GM21367 (cell line): Measurements from ENCODE around the gene LBR.
"Not testable (repeated sequence)": the region's sequence is repeated elsewhere in the genome, so short reads cannot be mapped to it uniquely, and the experiment has no call there.

ENCODE experiments used
- ATAC-seq: cut with Tn5 transposase; IDR thresholded peaks from one replicate; pipeline ENCODE4 v1.9.1; 2021; ENCODE audit not compliant: unreplicated experiment

The LBR gene

DNA sequence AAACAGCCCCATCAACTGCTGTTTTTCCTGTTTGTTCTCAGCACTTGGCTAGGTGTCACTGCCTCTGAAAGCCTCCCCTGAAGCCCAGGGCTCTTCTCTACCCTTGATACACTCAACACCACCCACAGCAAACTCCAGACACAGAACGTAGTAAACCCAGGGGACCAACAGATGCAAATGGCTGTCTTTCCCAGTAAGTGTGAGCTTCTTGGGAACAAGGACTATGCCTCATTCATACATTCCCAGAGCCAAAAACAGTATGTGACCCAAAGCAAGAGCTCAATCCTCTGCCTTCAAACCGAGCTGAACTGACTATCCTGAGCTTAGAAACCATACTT lies 4.4 kb downstream of the LBR start:
- ATAC-seq = no peak

DNA sequence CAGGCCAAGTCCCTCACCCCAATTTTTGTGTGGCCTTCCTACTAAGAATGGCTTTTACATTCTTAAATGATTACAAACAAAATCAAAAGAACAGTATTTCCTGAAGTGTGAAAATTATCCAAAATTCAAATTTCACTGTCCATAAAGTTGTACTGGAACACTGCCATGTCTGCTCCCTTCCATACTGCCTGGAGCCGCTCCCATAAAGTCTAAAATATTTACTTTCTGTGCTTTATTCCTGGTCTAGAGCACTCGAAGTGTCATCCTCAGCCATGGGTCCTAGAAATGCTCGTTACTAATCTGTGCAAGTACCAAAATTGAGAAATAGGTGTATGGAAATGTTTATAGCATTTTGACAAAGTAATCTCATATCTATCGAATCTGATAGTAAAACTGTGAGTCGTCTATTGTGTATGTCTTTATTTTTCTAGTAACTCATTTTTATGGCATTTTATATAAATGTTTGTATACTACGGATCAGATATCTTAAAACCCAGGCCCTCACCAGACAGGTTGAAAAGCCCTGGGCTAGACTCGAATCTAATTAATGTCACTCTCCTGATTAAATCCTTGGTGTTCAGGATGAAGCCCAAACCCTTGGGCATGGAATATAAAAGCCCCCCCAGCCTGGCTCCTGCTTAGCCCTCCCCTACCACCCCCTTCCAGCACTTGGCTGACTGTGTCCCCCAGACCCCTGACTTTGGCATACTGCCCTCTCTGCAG lies 4.9 kb downstream of the LBR start:
- ATAC-seq = no peak

- ATAC-seq = no peak
These were observed 5.7 kb downstream of the LBR start for GRCh38 chr1:225422031-225422605.

DNA sequence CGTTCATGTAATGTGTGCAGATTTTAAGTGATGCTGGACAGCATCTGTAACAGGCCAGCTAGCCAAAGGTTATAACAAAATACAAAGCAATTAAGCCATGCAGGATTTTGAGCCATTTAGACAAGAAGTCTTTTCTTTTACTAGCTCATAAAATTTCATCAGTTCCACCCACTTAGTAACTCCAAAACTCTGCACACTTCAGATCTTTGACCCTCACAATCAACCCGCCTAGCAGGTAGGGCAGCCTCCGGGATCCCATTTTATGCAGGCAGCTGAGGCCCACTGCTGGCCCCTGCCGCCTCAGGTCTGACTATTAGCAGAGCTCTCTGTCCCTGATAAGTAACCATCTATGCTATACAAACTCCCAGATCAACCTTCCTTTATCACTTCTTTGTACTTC lies 9.2 kb downstream of the LBR start:
- ATAC-seq = no peak

DNA sequence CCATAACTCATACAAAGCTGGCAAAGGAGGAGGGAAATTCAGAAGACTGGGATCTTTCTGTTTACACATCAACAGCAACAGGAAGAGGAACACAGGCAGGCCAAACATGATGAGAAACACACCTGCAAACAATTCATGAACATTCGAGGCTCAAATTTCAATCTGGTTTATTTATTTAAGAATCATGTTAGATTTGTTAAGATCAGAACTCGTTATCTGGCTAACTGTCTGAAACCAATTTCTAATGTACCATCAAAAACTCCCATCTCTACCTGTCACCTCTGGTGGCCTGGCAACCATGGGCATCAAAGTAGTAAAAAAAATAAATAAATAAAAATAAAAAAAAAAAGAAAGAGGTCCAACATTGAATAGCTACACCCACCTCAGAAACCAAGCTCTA lies 9.8 kb downstream of the LBR start:
- ATAC-seq = no peak

- ATAC-seq = no peak
These were observed 11.7 kb downstream of the LBR start for GRCh38 chr1:225415967-225416745.

DNA sequence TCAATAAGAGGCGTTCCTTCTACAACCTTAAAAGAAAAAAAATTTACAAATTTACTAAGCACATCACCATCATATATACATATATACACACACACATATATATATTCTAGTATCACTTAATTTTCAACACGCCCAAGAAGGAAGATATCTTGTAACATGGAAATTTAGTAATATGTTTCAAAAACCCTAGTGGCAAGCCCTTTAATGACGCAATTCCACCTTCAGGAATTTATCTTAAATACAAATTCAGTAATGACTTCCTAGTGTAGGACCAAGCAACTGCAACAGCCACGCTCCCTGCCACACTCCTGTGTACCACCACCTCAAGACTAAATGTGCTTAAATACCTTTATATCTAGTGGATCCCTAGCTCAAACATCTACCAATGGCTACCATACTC lies 12.5 kb downstream of the LBR start:
- no peak for ATAC-seq

DNA sequence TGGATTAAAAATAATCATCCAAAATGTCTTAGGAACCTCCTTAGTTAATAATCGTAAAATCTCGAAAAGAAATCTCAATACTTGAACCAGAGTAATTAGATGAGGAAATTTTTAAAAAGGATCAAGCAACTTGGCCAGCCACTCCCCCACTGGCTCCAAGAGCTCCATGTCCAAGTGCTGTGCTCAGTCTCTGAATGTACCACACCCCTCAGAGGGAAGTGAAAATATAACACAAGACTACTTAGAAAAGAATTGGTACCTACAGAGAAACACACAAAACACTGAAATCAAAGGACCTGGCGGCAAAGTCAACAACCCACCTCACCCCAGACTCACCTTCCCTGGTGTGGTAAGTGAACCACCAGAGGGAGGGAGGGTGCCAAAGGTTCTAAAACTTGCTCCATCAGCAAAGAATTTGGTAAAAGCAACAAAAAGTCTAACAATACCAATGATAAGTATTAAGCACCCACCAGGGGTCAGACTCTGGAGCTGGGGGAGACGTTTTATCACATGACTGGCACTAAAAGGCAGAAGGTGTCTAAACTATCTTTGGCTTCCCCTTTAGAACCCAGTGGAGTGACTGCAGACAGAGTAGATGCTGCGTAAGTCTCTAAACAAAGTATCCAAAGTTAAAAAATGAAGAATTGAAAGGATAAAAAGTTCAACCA lies 14.0 kb downstream of the LBR start:
- no peak for ATAC-seq

GRCh38 chr1:225412803-225413351 lies 15.0 kb downstream of the LBR start:
- no peak for ATAC-seq

GRCh38 chr1:225412321-225412720 lies 15.5 kb downstream of the LBR start:
- no peak for ATAC-seq

DNA sequence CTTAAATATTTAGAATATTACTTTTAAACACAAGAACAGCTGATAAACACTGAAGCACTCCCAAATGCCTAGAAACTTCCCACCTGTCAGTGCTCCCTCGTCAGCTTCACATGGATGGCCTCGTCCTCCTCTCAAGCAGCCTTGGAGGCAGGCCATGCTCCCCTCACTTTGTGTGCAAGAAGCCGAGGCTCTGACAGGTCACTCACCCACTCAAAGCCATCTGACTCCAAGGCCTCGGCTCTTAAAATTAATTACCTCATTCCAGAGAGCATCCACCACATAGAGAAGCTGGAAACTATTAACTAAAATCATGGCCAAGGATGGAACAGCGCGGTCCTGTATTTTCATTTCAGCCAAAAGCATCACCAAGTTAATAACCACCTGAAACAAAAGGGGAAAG lies 17.8 kb downstream of the LBR start:
- no peak for ATAC-seq

GRCh38 chr1:225409051-225409450 lies 18.8 kb downstream of the LBR start:
- no peak for ATAC-seq

DNA sequence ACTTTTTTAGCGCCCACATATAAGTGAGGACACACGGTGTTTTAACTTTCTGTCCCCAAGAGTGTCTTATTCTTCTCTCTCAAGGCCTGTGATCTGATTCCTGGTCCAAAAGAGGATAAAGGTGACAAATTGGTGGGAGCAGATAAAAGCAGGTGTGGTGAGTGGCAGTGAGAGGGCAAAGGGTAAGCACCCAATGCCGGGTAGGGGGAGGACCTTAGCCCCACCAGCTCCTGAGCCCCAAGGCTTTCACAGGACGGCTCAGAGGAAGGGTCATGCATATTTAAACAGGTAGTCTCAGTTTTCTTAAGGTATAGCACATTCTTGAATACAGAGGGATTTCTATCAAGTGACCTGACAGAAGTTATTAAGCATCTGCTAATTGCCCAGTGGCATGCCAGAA lies 19.6 kb downstream of the LBR start:
- no peak for ATAC-seq

- ATAC-seq = no peak
These were observed 20.1 kb downstream of the LBR start for GRCh38 chr1:225407755-225408154.

DNA sequence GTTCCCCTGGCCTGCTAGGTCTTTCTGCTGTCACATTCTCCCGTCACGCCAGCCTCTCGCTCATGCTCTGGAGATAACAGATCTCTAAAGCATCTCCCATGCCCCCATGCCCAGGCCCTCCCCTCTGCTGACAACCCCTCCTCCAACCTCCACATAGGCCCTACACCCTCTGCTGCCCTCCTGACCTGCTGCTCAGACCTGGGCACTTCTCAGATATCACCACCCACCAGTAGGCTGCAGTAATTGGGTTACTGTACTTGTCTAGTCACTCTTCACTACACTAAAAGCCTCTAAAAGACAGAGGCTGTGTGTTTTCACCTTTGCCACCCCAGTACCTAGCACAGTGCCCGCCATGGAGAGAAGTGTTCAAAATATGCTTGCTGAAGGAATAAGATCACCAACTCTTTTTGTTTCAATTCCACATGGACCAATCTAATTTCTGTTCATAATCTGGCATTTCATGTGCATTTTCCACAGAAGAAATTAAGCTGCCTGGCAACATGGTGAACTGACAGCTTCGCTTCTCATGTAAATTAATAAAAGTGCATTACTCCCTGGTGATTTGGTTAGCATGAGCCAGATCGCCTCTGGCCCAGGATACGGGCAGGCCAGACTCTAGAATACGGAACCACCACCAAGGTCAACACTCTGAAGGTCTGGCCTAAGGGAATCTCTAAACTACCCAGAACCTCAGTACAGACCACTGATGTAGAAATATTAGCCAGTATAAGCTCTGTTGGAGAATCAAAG lies 20.7 kb downstream of the LBR start:
- ATAC-seq = no peak

DNA sequence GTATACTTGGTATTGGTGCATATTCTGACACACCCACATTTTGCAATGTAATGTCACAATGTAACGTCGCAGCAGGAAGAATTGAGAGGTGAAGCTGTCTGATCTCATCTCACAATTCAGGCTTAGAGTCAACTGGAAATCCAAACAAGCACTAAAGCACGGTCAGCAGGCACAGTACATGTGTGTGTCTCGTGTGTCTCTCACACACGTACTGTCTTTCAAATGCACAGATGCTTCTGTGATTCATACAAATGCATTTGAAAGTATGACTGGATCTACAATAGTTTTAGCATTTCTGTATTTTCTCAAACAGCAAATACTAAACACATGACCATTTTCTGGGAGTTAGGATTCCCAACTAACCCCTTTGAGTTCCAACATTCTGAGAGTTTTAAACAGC lies 26.9 kb downstream of the LBR start:
- no peak for ATAC-seq

DNA sequence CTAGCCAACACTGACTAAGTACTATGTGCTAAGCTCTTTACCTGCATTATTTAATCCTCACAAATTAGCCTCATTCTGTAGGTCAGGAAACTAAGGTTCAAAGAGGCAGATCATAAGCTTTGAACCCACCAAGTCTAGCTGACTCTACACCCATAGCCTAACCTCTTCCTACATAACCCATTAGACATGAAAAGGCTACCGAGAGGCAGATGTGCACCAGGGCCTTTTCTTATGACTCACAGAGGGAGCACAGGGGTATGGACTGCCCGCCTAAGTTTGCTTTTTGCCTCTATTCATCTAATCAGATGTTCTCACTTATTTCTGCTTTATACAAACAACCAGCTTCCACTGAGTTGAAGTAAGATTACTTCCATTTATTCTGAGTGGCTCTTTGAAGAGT lies 31.5 kb downstream of the LBR start:
- ATAC-seq = no peak

DNA sequence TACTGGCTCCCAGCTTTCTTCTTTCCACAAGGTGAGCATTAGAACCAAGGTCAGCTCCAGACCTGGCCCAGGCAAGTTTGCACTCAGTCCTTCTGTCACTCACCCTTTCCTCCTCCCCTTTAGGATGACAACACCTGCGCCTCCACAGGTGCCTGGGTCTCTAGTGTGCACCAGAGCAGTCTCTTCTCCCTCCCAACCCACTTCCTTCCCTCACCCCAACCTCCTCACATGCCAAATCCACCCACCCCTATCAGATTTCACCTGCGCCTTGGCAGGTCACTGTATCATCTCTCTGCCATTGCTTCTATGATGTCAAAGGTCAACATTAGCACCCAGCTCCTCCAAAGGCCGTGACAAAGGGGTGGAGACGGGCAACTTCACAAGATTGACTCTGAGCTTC lies 38.0 kb downstream of the LBR start:
- ATAC-seq = no peak

DNA sequence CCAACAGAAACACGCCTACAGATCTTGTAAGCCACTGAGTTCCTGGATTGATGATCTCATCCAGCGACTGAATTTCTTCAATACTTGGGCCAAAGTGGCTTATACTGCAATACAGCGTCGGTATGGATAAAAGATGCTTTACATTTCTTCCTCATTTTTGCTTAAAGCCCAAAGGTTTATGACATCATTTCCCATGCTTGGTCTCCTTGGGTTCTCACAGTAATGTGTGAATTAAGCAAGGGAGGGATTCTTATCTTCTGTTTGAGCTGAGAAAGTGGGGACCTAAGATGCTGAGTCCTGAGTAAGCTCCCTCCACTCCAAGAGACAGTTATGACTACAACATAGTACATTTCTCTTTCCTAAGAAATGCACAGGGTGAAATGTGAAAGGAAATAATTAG lies 39.5 kb downstream of the LBR start:
- no peak for ATAC-seq

- ATAC-seq = not testable (repeated sequence)
These were observed 41.0 kb downstream of the LBR start for GRCh38 chr1:225386860-225387259.

- no peak for ATAC-seq
These were observed 47.1 kb downstream of the LBR start for GRCh38 chr1:225380691-225381090.
